GM10248 (cell line): ENCODE measurements around the gene GINS2.

Source experiments
- CTCF ChIA-PET: fragments of 300-600 bp; sonication (Branson Sonifier 250); formaldehyde crosslinking; extraction: SDS; loops from one replicate; lab custom pipeline; 2021; ENCODE audit warnings: antibody characterized with exemption; lab: Yijun Ruan, JAX
- POLR2A ChIA-PET: fragments of 350-650 bp; sonication (Branson Sonifier 250); formaldehyde crosslinking; extraction: SDS; loops from one replicate; lab custom pipeline; 2020; ENCODE audit warnings: antibody characterized with exemption; lab: Yijun Ruan, JAX
- DNase-seq: peaks from one replicate; pipeline ENCODE4 v3.0.0; 2012; ENCODE audit errors: extremely low spot score
- TF ChIP-seq, protein P1 (sequence below): IDR thresholded peaks from 2 replicates; pipeline ENCODE4 v1.5.1; 2012; ENCODE audit warnings: mild to moderate bottlenecking, low read depth; ENCODE audit errors: extremely low read depth, missing control alignments, control extremely low read depth

The GINS2 gene

DNA sequence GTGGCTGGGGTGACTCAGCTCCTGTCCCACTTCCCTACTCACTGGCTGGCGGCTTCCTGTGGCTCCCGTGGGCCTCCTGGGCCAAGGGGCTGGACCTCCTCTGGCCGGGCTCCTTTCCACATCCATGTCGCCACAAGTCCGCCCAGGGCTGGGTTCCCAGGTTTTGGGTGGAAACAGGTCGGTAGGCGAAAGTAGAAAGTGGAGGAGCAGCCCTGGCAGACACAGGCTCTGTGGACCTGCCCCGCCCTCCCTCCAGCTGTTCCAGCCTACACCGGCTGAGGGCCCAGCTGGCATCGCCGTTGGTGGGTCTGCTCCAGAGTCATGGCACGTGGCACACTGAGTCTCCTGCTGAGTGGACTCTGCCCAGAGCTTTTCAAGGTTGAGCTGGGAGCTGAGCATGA, 47.0 kb downstream of the GINS2 start:
- no peak for DNase-seq
- TF ChIP-seq, protein P1, sequence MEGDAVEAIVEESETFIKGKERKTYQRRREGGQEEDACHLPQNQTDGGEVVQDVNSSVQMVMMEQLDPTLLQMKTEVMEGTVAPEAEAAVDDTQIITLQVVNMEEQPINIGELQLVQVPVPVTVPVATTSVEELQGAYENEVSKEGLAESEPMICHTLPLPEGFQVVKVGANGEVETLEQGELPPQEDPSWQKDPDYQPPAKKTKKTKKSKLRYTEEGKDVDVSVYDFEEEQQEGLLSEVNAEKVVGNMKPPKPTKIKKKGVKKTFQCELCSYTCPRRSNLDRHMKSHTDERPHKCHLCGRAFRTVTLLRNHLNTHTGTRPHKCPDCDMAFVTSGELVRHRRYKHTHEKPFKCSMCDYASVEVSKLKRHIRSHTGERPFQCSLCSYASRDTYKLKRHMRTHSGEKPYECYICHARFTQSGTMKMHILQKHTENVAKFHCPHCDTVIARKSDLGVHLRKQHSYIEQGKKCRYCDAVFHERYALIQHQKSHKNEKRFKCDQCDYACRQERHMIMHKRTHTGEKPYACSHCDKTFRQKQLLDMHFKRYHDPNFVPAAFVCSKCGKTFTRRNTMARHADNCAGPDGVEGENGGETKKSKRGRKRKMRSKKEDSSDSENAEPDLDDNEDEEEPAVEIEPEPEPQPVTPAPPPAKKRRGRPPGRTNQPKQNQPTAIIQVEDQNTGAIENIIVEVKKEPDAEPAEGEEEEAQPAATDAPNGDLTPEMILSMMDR: no peak
- CTCF ChIA-PET: interaction anchor here (1.0 to 1.9 kb wide), 3 partner anchors 16 to 26 kb away, joined by 3 to 7 read pairs (median 3); no protein-coding TSS in a partner anchor

DNA sequence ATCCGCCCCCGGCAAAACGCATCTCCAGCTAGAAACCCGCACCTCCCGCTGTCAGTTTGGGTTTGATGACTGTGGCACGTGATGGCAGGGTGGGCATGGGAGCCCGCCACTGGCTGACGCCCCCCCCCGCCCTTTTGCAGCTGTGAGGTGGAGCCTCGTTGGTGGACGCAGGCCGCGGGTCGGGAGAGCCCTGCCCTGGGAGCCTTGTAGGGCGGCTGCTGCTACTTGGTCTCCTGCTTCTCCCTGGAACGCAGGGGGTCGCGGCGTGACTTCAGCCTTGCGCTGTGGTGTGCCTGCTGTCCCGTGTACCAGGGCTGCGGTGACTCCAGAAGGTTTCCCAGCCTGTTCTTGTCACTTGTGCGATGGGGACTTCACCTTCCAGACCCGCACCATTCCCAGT, 47.4 kb downstream of the GINS2 start:
- ChIA-PET CTCF (interaction anchor here (1.0 to 1.9 kb wide), 3 partner anchors 16 to 25 kb away, joined by 3 to 7 read pairs (median 3); no protein-coding TSS in a partner anchor), POLR2A (no interaction called here)

More for the DNA sequence above, 47.0 kb downstream of the GINS2 start:
- POLR2A ChIA-PET: no interaction called here

DNA sequence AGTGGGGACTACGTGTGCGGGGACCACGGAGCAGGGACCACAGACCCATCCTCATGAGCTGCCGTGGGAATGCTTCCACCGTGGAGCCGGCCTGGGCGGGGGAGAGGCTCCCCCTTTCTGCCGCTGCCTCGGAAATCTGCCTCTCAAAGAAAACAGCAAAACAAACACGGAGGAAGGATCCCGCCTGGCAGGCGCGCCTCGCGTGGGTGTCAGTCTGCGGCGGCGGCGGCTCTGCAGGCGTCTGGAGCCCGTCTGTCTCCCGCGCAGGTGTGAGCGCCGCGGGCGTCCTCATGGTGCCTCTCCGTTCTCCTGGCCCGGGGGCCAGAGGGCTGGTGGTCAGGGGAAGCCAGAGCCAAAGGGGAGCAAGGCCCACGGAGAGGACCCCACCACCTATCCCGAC, 48.2 kb downstream of the GINS2 start:
- POLR2A ChIA-PET: no interaction called here
- TF ChIP-seq, protein P1: no peak
- CTCF ChIA-PET: interaction anchor here (1.5 to 1.9 kb wide), 2 partner anchors 18 to 25 kb away, joined by 3 to 7 read pairs; no protein-coding TSS in a partner anchor
- DNase-seq: no peak

More for the DNA sequence above, 47.4 kb downstream of the GINS2 start:
- no peak for DNase-seq
- TF ChIP-seq, protein P1: no peak

DNA sequence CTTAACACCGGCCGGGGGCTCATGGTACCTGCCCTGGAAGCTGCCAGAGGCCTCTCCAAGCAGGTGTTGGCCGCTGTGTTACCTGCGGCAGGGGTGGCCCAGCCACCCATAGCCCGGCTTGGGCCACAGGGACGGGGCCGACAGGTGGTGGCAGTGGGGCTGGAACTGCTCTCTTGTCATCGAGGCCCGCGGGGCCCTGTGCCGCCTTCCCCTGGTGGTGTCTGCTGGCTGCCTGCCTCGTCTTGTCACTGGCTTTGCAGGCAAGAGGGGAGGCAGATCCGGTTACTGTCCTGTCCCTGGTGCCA, 48.5 kb downstream of the GINS2 start:
- CTCF ChIA-PET: interaction anchor here (1.5 to 1.9 kb wide), 2 partner anchors 19 to 24 kb away, joined by 3 to 7 read pairs; no protein-coding TSS in a partner anchor
- DNase-seq: no peak
- POLR2A ChIA-PET: no interaction called here
- TF ChIP-seq, protein P1: no peak

DNA sequence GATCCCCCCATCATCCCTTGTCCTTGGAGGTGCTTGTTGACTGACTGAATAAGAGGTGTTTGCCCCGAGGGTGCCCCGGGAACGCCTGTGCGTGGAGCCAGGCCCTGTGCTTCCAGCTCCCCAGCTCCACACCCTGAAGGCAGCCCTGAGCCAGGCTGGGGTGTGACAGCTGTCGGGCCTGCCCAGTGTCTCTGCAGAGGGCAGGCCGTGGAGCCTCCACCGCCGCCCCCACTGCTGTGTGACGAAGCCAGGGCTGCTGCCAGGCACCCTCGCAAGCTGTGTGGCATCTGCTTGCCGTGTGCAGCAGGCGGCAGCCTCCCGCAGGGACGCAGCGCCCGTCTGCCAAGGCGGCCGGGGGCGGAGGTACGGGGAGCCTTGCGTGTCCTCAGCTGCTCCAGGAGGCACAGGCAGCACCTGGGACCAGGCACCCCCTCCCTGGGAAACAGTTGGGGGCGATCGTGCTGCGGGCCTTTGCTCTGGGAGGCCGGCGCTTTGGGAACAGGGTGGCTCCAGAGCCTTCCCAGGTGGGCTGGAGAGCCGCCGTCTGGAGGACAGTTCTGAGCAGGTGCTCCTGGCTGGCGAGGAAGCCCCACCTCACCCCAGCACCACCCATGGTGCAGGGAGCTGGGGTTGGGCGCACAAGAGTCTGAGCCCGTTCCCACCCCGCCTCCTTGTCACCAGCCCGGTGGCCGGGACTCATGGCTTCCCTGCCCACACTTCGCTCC, 49.1 kb downstream of the GINS2 start:
- ChIA-PET POLR2A (no interaction called here), CTCF (no interaction called here)
- TF ChIP-seq, protein P1: no peak
- DNase-seq: no peak

DNA sequence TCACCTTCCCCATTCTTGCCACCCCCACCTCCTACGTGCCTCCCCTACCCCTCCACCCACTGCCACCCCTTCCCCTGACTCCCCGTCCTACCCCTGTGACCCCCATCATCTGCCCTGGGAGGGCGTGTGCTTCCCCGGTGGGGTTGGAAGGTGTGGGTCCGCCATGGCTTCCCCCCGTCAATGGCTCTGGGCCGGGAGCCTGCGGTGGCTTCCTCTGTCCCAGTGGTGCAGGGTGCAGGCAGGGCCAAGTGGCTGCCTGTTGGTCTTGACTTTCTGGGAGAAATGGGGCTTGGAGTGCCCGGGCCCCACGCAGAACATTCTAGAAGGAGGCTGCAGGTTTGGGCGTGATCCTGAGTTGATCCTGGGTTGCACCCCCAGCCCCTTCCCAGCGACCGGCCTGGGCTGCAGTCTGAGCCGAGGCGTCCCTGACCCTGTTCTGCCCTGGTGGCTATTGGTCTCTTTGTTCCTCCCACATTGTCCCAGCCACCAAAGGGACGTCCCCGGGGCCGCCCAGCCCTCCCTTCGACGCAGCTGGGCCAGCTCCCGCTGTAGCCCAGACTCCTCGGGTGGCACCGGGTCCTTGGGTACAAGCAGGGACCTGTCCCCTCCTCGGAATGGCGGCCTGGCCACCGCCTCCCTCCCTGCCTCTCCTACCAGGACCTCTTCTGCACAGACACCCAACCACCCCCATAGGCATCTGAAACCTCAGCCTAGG, 49.9 kb downstream of the GINS2 start:
- ChIA-PET CTCF (interaction anchor here (2.6 kb wide), 1 partner anchor 23 kb away, joined by 12 read pairs; no protein-coding TSS in a partner anchor), POLR2A (no interaction called here)

More for the DNA sequence above, 49.9 kb downstream of the GINS2 start:
- TF ChIP-seq, protein P1: no peak
- no peak for DNase-seq
